ENCODE data around the gene PLA2R1.

Gene PLA2R1

GRCh38 chr2:159908623-159909022 is 153.8 kb downstream of the PLA2R1 start:
- no peak for DNase-seq (ENCODE audit: low read depth)
- TF ChIP-seq CTCF (conservative IDR thresholded peaks at IDR 0.05; ENCODE audit: low read depth, low read length) = no peak

GRCh38 chr2:159907909-159908308 is 154.5 kb downstream of the PLA2R1 start:
- no peak for DNase-seq (ENCODE audit: low read depth)
- no peak for TF ChIP-seq CTCF (conservative IDR thresholded peaks at IDR 0.05; ENCODE audit: low read depth, low read length)
- no peak overlapping the region for H3K4me3 ChIP-seq (ENCODE audit: low read depth, low read length)

More at GRCh38 chr2:159908623-159909022, 153.8 kb downstream of the PLA2R1 start:
- no peak overlapping the region for H3K4me3 ChIP-seq (ENCODE audit: low read depth, low read length)

DNA sequence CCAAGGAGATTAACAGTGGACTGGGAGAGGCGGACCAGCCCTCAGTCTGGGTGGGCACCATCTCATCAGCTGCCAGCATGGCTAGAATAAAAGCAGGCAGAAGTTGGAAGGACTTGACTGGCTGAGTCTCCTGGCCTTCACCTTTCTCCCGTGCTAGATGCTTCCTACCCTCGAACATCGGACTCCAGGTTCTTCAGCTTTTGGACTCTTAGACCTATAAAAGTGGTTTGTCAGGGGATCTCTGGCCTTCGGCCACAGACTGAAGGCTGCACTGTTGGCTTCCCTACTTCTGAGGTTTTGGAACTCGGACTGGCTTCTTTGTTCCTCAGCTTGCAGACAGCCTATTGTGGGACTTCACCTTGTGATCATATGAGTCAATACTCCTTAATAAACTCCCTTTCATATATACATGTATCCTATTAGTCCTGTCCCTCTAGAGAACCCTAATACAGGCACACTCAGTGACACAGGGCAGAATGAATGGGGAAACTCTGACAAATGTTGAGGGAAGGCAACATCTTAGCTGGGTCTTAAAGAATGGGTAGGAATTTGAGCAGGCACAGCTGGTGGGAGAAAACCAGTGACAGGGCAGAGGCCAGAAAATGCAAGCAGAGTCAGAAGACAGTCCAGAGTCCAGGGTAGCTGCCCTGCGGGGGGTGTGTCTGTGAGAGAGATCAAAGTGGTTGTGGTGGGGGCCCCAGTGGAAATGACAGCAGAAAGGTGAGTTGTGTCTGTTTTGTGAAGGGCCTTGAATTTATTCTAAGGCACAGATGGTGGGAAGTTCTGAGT is 156.3 kb downstream of the PLA2R1 start:
- no peak for TF ChIP-seq CTCF (conservative IDR thresholded peaks at IDR 0.05; ENCODE audit: low read depth, low read length)
- H3K4me3 ChIP-seq (ENCODE audit: low read depth, low read length) = no peak overlapping the region
- DNase-seq (ENCODE audit: low read depth) = no peak

- no peak for TF ChIP-seq CTCF (conservative IDR thresholded peaks at IDR 0.05; ENCODE audit: low read depth, low read length)
- DNase-seq (ENCODE audit: low read depth) = no peak
- H3K4me3 ChIP-seq (ENCODE audit: low read depth, low read length) = peak overlapping the region; percentile 53
Observed at GRCh38 chr2:159904959-159905305, 157.5 kb downstream of the PLA2R1 start.

DNA sequence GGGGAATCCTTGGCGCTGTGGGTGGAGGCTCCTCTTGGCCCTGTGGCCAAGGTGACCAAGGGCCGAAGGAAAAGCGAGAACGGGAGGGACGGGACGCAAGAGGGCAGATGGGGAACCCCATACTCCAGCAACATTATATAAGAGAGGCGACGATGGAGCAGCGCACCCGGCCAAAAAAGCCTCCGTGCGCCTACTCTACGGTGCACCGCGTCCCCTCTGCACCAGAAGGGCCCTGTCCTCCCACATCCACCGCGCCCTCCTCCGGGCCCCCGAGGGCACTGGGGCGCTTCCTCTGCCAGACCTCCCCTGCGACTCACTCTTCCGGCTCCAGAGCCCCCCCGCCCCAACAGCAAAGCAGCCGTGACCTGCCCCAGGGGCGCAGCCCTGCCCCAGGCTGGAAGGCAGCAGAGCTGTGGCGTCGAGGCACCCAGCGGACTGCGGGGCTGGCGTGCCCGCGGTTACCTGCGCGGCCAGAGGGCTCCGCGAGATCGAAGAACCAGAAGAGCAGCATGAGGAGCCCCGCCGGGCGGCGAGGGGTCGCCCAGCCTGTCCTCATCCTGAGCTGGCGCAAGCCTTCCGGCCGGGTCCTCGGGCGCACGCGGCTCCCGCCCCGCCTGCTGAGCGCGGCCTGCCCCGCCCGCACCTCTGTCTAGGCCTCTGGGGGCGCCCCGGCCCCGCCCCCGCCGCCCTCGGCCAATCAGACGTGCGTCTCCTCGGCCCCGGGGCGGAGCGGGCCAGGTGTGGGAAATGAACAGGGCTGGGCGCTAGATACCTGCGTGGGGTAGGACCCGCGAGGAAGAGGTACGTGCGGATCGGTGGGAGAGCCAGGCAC is 158.1 kb downstream of the PLA2R1 start, which contains the start of gene LY75:
LY75 (minus strand) TSS at position 630 of the 832 bp plus-strand sequence.
- peak; percentile 22 for DNase-seq (ENCODE audit: low read depth)
- TF ChIP-seq CTCF (conservative IDR thresholded peaks at IDR 0.05; ENCODE audit: low read depth, low read length) = no peak
- peak within 1 kb of the TSS; percentile 53 for H3K4me3 ChIP-seq (ENCODE audit: low read depth, low read length)

DNA sequence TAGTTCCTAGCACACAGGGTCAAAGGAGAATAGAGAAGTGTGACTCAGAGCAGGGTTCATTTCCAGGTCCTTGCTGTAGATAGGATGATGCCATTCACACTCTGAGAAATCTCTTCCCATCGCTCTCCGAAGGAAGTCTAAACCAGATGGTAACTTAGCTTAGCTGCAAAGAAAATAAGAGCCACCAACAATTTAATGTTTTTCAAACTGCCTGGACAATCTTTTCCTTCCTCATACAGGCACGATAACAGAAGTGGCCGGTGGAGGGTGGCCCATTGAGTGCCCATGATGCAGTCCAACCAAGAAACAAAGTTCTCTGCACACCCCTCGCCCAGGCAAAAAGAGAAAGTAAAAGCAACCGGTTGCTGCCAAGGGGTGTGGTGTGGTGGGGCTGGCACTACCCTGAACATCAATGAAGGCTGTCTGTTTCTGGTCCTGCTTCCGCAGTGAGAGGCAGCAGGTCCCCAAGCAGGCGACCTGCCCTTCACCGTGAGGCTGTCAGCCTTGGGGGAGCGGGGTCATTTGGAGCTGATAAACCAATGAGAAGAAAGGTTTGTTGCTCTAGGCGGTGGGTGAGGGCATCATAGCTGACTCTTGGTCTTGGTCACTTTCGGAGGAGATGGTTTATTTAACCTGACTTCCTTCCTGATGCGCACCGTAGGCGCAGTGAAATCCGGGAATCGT is 158.8 kb downstream of the PLA2R1 start:
- H3K4me3 ChIP-seq (ENCODE audit: low read depth, low read length) = peak overlapping the region; percentile 53
- TF ChIP-seq CTCF (conservative IDR thresholded peaks at IDR 0.05; ENCODE audit: low read depth, low read length) = no peak
- peak; percentile 76 for DNase-seq (ENCODE audit: low read depth)
